Suppressor macrophage treated with lipopolysaccharide for 1 hour (primary cell): ENCODE results near the gene ITGB3.

Experiments used
- DNase-seq, 3 donors: peaks; one replicate each; pipeline ENCODE4 v3.0.0-alpha.2; 2020 to 2022

Gene ITGB3

GRCh38 chr17:47223460-47223859 lies 30.2 kb upstream of the ITGB3 start:
- no peak for DNase-seq

- DNase-seq: peak; percentile 37 to 60 (median 45)
These were observed 29.6 kb upstream of the ITGB3 start for GRCh38 chr17:47224077-47224476.

- DNase-seq: no peak
These were observed 28.7 kb upstream of the ITGB3 start for GRCh38 chr17:47224966-47225365.

GRCh38 chr17:47225436-47225858 lies 28.2 kb upstream of the ITGB3 start:
- peak; percentile 84 to 93 (median 85) for DNase-seq

- peak; percentile 21 to 53 (median 38) for DNase-seq
These were observed 27.5 kb upstream of the ITGB3 start for GRCh38 chr17:47225911-47226688.

GRCh38 chr17:47227862-47228261 lies 25.8 kb upstream of the ITGB3 start:
- no peak for DNase-seq

- peak; percentile 93 to 97 (median 95) for DNase-seq
These were observed 23.8 kb upstream of the ITGB3 start for GRCh38 chr17:47229535-47230443.

- no peak for DNase-seq
These were observed 22.8 kb upstream of the ITGB3 start for GRCh38 chr17:47230864-47231263.

- DNase-seq: no peak
These were observed 22.3 kb upstream of the ITGB3 start for GRCh38 chr17:47231334-47231733.

- DNase-seq: no peak
These were observed 21.8 kb upstream of the ITGB3 start for GRCh38 chr17:47231866-47232265.

GRCh38 chr17:47232465-47232864 lies 21.2 kb upstream of the ITGB3 start:
- DNase-seq: no peak

GRCh38 chr17:47235506-47235905 lies 18.1 kb upstream of the ITGB3 start:
- no peak for DNase-seq

- DNase-seq: no peak
These were observed 17.7 kb upstream of the ITGB3 start for GRCh38 chr17:47235923-47236322.

- DNase-seq: no peak
These were observed 15.8 kb upstream of the ITGB3 start for GRCh38 chr17:47237841-47238240.

- DNase-seq: no peak
These were observed 15.2 kb upstream of the ITGB3 start for GRCh38 chr17:47238321-47239010.

- DNase-seq: no peak
These were observed 14.0 kb upstream of the ITGB3 start for GRCh38 chr17:47239619-47239966.

GRCh38 chr17:47239967-47240651 lies 13.5 kb upstream of the ITGB3 start:
- peak; percentile 91 to 97 (median 92) for DNase-seq

- no peak for DNase-seq
These were observed 12.8 kb upstream of the ITGB3 start for GRCh38 chr17:47240806-47241205.

- DNase-seq: no peak
These were observed 11.0 kb upstream of the ITGB3 start for GRCh38 chr17:47242648-47243047.

GRCh38 chr17:47243737-47244598 lies 9.7 kb upstream of the ITGB3 start:
- DNase-seq: no peak

- no peak for DNase-seq
These were observed 8.9 kb upstream of the ITGB3 start for GRCh38 chr17:47244697-47245096.

GRCh38 chr17:47246120-47246519 lies 7.5 kb upstream of the ITGB3 start:
- DNase-seq: no peak
